Spleen (tissue), 7 donors: ENCODE data around the gene ADCY6.

Experiments
- CTCF ChIP-seq, 11 experiments: fragments of 200-600 bp in 7 of 11; fragments of 450-650 bp in 4 of 11; sonication (generic) in 4 of 11; IDR thresholded peaks in 8 of 11; conservative IDR thresholded peaks in 3 of 11; 1 replicate in 7 of 11; 2 replicates in 4 of 11; pipeline versions ENCODE4 v1.4.0 to v1.8.0; 2016 to 2021; ENCODE audit warnings: antibody characterized with exemption in 11 of 11, inconsistent platforms in 4 of 11, mild to moderate bottlenecking in 1 of 11
- POLR2A ChIP-seq, 3 donors: fragments of 450-650 bp; IDR thresholded peaks; one replicate each; pipeline ENCODE4 v1.5.1; 2017; ENCODE audit warnings: antibody characterized with exemption in 3 of 3, mild to moderate bottlenecking in 1 of 3
- POLR2AphosphoS5 ChIP-seq, 3 donors: sonication (generic); formaldehyde crosslinking; IDR thresholded peaks; one replicate each; pipeline ENCODE4 v1.5.1; 2017; ENCODE audit warnings: antibody characterized with exemption in 3 of 3
- donor health status: DM: no; HTN: no; CAD: no; lungs with moderate emphysema.
- donor health status: DM: no; HTN: no; CAD: no.
- donor health status: DM: no; HTN: no; CAD: no.

GRCh38 chr12:48816143-48816854 is 27.4 kb upstream of the ADCY6 start:
- TF ChIP-seq POLR2A (IDR thresholded peaks at IDR 0.05), result no peak
- no peak for TF ChIP-seq CTCF (IDR thresholded peaks at IDR 0.05 in 8 of 11, conservative IDR thresholded peaks at IDR 0.05 in 3 of 11)
- no peak for TF ChIP-seq POLR2AphosphoS5 (IDR thresholded peaks at IDR 0.05)
